Thymus (tissue), 11 donors: Measurements from ENCODE around the gene DEF6. TPM values are rescaled to one million over a fixed set of nuclear protein-coding genes. Genes with fewer than 3 reads are reported as not detected.

Source experiments
- DNase-seq, 9 donors: peaks; one replicate each; pipeline ENCODE4 v3.0.0-alpha.2; 2013; ENCODE audit warnings: low spot score in 9 of 9, low read depth in 6 of 9, missing footprints in 1 of 9
- H3K27ac ChIP-seq, 2 donors: one replicate each; pipeline ENCODE4 v1.5.1; 2013; ENCODE audit warnings: control low read depth in 1 of 2, low read depth in 1 of 2, low read length in 1 of 2, mild to moderate bottlenecking in 1 of 2, moderate library complexity in 1 of 2
- H3K27me3 ChIP-seq, 2 donors: one replicate each; pipeline ENCODE4 v1.5.1; 2013; ENCODE audit warnings: low read length in 1 of 2; ENCODE audit not compliant: control insufficient read depth in 2 of 2, insufficient read depth in 1 of 2
- H3K36me3 ChIP-seq, 2 donors: one replicate each; pipeline ENCODE4 v1.5.1; 2013; ENCODE audit warnings: low read length in 1 of 2, mild to moderate bottlenecking in 1 of 2, moderate library complexity in 1 of 2; ENCODE audit not compliant: control insufficient read depth in 2 of 2, insufficient read depth in 2 of 2
- H3K4me1 ChIP-seq, 2 donors: one replicate each; pipeline ENCODE4 v1.5.1; 2013; ENCODE audit warnings: low read length in 2 of 2; ENCODE audit not compliant: control insufficient read depth in 2 of 2, insufficient read depth in 2 of 2
- H3K4me3 ChIP-seq, 2 donors: one replicate each; pipeline ENCODE4 v1.5.1; 2013; ENCODE audit warnings: low read length in 2 of 2, control low read depth in 1 of 2, mild to moderate bottlenecking in 1 of 2
- H3K9me3 ChIP-seq, 2 donors: one replicate each; pipeline ENCODE4 v1.5.1; 2013; ENCODE audit warnings: low read length in 1 of 2, mild to moderate bottlenecking in 1 of 2; ENCODE audit not compliant: control insufficient read depth in 2 of 2, insufficient read depth in 1 of 2
- WGBS: extraction: QIAGEN DNeasy Blood & Tissue Kit; methylation state at CpG from one replicate; pipeline ENCODE4 v1.1.7; 2013; 5-methylcytosine and 5-hydroxymethylcytosine counted together
- polyA plus RNA-seq: library from polyadenylated mRNA; stranded (reverse); fragments of 200-250 nt; gene quantifications from one replicate; pipeline ENCODE4 v1.2.3, GENCODE V29; 2013
- total RNA-seq: library from RNA; stranded (reverse); fragments of 120-200 nt; gene quantifications from one replicate; pipeline ENCODE4 v1.2.4, GENCODE V29; 2013
- donor health status: healthy.

The DEF6 gene
- total and polyA plus RNA-seq, 2 donors: 75.7 to 148 TPM

GRCh38 chr6:35259194-35259947 is 38.2 kb upstream of the DEF6 start, which contains the start of gene ZNF76:
Gene ZNF76 (plus strand): TSS chr6:35259735. CDS start chr6:35281152, 21,417 bp downstream.
- Histone ChIP-seq H3K4me1 (peaks cover 10 to 19% of the 10 kb centered on the region in 2 donors), H3K4me3 (peak within 1 kb of the TSS; percentile 74 to 82), H3K9me3 (no peaks in the 10 kb centered on the region), H3K27ac (peak within 1 kb of the TSS; percentile 84 to 91), H3K36me3 (no peaks in the 10 kb centered on the region), H3K27me3 (no peaks in the 10 kb centered on the region)
- peak; percentile 62 to 92 (median 83) for DNase-seq
- WGBS: under 1% methylated on average over 82 of the region's 82 CpGs

- Histone ChIP-seq H3K27me3 (no peaks in the 10 kb centered on the region), H3K4me1 (peaks cover 10 to 19% of the 10 kb centered on the region in 2 donors), H3K27ac (peak overlapping the region; percentile 84 to 91), H3K4me3 (peak overlapping the region; percentile 74 to 82), H3K36me3 (no peaks in the 10 kb centered on the region), H3K9me3 (no peaks in the 10 kb centered on the region)
- peak in 5 of 9 donors; percentile 9 to 59 (median 27) for DNase-seq
- 20% methylated on average over 23 of the region's 23 CpGs for whole genome bisulfite sequencing
Observed at GRCh38 chr6:35259948-35260590, 37.5 kb upstream of the DEF6 start.

GRCh38 chr6:35260591-35261570 is 36.7 kb upstream of the DEF6 start:
- Histone ChIP-seq H3K27ac (peak overlapping the region in 1 of 2 donors; percentile 7), H3K4me3 (no peak overlapping the region), H3K27me3 (no peaks in the 10 kb centered on the region), H3K9me3 (no peaks in the 10 kb centered on the region), H3K36me3 (no peaks in the 10 kb centered on the region), H3K4me1 (peaks cover 10 to 19% of the 10 kb centered on the region in 2 donors)
- 96% methylated on average over 6 of the region's 6 CpGs for WGBS
- no peak for DNase-seq

GRCh38 chr6:35262596-35262995 is 35.0 kb upstream of the DEF6 start:
- WGBS: 80% methylated on average over 2 of the region's 2 CpGs
- no peaks in the 10 kb centered on the region for H3K27me3 ChIP-seq
- no peak overlapping the region for H3K4me3 ChIP-seq
- H3K9me3 ChIP-seq: no peaks in the 10 kb centered on the region
- peaks cover 10 to 19% of the 10 kb centered on the region in 2 donors for H3K4me1 ChIP-seq
- no peaks in the 10 kb centered on the region for H3K36me3 ChIP-seq
- H3K27ac ChIP-seq: no peak overlapping the region
- DNase-seq: no peak

- no peak for DNase-seq
- Histone ChIP-seq H3K4me1 (peaks cover 4 to 10% of the 10 kb centered on the region in 2 donors), H3K27me3 (no peaks in the 10 kb centered on the region), H3K4me3 (no peak overlapping the region), H3K27ac (no peak overlapping the region), H3K36me3 (no peaks in the 10 kb centered on the region), H3K9me3 (no peaks in the 10 kb centered on the region)
Observed at GRCh38 chr6:35264550-35265274, 32.9 kb upstream of the DEF6 start.

- DNase-seq: no peak
- Histone ChIP-seq H3K4me1 (peaks cover 4% of the 10 kb centered on the region in 2 donors), H3K27me3 (no peaks in the 10 kb centered on the region), H3K4me3 (no peak overlapping the region), H3K36me3 (peaks cover 0 to 2% of the 10 kb centered on the region in 2 donors), H3K9me3 (no peaks in the 10 kb centered on the region), H3K27ac (no peak overlapping the region)
- WGBS: 98% methylated on average over 2 of the region's 2 CpGs
Observed at GRCh38 chr6:35265523-35265922, 32.1 kb upstream of the DEF6 start.

- Histone ChIP-seq H3K9me3 (no peaks in the 10 kb centered on the region), H3K4me1 (peaks cover 0 to 3% of the 10 kb centered on the region in 2 donors), H3K36me3 (peaks cover 0 to 2% of the 10 kb centered on the region in 2 donors), H3K27ac (no peak overlapping the region), H3K27me3 (no peaks in the 10 kb centered on the region), H3K4me3 (no peak overlapping the region)
- DNase-seq: no peak
- WGBS: 98% methylated on average over 8 of the region's 8 CpGs
Observed at GRCh38 chr6:35267446-35267845, 30.2 kb upstream of the DEF6 start.

GRCh38 chr6:35267897-35268296 is 29.7 kb upstream of the DEF6 start:
- no peak for DNase-seq
- H3K4me1 ChIP-seq: peaks cover 0 to 3% of the 10 kb centered on the region in 2 donors
- no peaks in the 10 kb centered on the region for H3K9me3 ChIP-seq
- H3K4me3 ChIP-seq: no peak overlapping the region
- no peak overlapping the region for H3K27ac ChIP-seq
- no peaks in the 10 kb centered on the region for H3K27me3 ChIP-seq
- peaks cover 0 to 2% of the 10 kb centered on the region in 2 donors for H3K36me3 ChIP-seq
- 94% methylated on average over 2 of the region's 2 CpGs for WGBS
